K562 (cell line): ENCODE data around the gene JUND. TPM values are rescaled to one million over a fixed set of nuclear protein-coding genes. Genes with fewer than 3 reads are reported as not detected.

ENCODE experiments used
- ATAC-seq: fragments of 200-7000 bp; cut with Tn5 transposase; 3 replicates; pipeline ENCODE4 v1.9.1; 2020; ENCODE audit warnings: moderate library complexity
- BruUV-seq: library from RNA; stranded (reverse); fragments of 400-500 nt; replicated peaks from 2 replicates; lab custom pipeline; 2021; lab: Mats Ljungman, UMichigan
- CTCF ChIA-PET: fragments of 300-600 bp; formaldehyde crosslinking; extraction: SDS; loops from one replicate; lab custom pipeline; 2021; ENCODE audit warnings: low intra/inter-chr PET ratio; lab: Yijun Ruan, JAX
- POLR2A ChIA-PET: fragments of 300-600, 350-650 bp; sonication (Branson Sonifier 250); formaldehyde crosslinking; extraction: SDS; loops from one replicate; lab custom pipeline; 2021; ENCODE audit warnings: antibody characterized with exemption, inconsistent platforms; lab: Yijun Ruan, JAX
- DNase-seq, 4 experiments: peaks; one replicate each; pipeline versions ENCODE4 v3.0.0 to v3.0.0-alpha.2; 2011 to 2018; ENCODE audit warnings: low spot score in 3 of 4, mixed read lengths in 3 of 4; ENCODE audit errors: extremely low read depth in 1 of 4
- FAIRE-seq: peaks from 2 replicates; lab custom pipeline; 2011; peaks lifted over from hg19 to GRCh38; lab: Jason Lieb, UNC
- H2AFZ ChIP-seq: 2 replicates; pipeline ENCODE4 v1.6.0; 2011; ENCODE audit warnings: low read depth, low read length, control low read depth, inconsistent platforms
- H3K27ac ChIP-seq: fragments of 200-600 bp; 3 replicates; pipeline ENCODE4 v1.8.0; 2011; ENCODE audit warnings: low read depth, mild to moderate bottlenecking, control low read depth, inconsistent platforms, low read length, moderate library complexity, mixed read lengths; ENCODE audit errors: extremely low read depth
- H3K27me3 ChIP-seq, 2 experiments: fragments of 300-600 bp in 1 of 2; 2 replicates in 1 of 2; 3 replicates in 1 of 2; pipeline versions ENCODE4 v1.6.0 to v1.8.0; 2011; ENCODE audit warnings: inconsistent platforms in 2 of 2, low read length in 2 of 2, mild to moderate bottlenecking in 1 of 2, mixed read lengths in 1 of 2, moderate library complexity in 1 of 2; ENCODE audit not compliant: control insufficient read depth in 2 of 2, insufficient read depth in 2 of 2
- H3K36me3 ChIP-seq: fragments of 300-600 bp; 3 replicates; pipeline ENCODE4 v1.8.0; 2011; ENCODE audit warnings: mild to moderate bottlenecking, low read length, inconsistent platforms; ENCODE audit not compliant: control insufficient read depth, insufficient read depth
- H3K4me1 ChIP-seq, 2 experiments: fragments of 200-600 bp in 1 of 2; replicated peaks in 1 of 2; 2 replicates in 1 of 2; 3 replicates in 1 of 2; pipeline versions ENCODE4 v1.5.1 to v1.8.0; 2011; ENCODE audit warnings: inconsistent platforms in 2 of 2, low read length in 2 of 2, mild to moderate bottlenecking in 1 of 2, mixed read lengths in 1 of 2, moderate library complexity in 1 of 2; ENCODE audit not compliant: control insufficient read depth in 2 of 2, insufficient read depth in 2 of 2
- H3K4me2 ChIP-seq: 2 replicates; pipeline ENCODE4 v1.6.1; 2011; ENCODE audit warnings: low read length, control low read depth, inconsistent platforms, mixed read lengths; ENCODE audit not compliant: insufficient read depth
- H3K4me3 ChIP-seq: fragments of 200-600 bp; sonication (generic), shearing (Covaris generic); 2 replicates; pipeline ENCODE4 v1.5.1; 2016; ENCODE audit warnings: control low read depth, inconsistent platforms
- H3K79me2 ChIP-seq: fragments of 200-600 bp; 3 replicates; pipeline ENCODE4 v1.8.0; 2011; ENCODE audit warnings: low read length, inconsistent platforms; ENCODE audit not compliant: control insufficient read depth, insufficient read depth
- H3K9ac ChIP-seq, 2 experiments: 2 replicates each; pipeline versions ENCODE4 v1.6.0 to v1.6.1; 2011; ENCODE audit warnings: low read depth in 2 of 2, low read length in 2 of 2, control low read depth in 1 of 2, inconsistent platforms in 1 of 2, mild to moderate bottlenecking in 1 of 2, mixed read lengths in 1 of 2; ENCODE audit not compliant: insufficient read depth in 1 of 2
- H3K9me1 ChIP-seq: one replicate; pipeline ENCODE4 v1.6.0; 2011; ENCODE audit warnings: inconsistent platforms, mild to moderate bottlenecking, low read length, moderate library complexity; ENCODE audit not compliant: control insufficient read depth, insufficient read depth
- H3K9me3 ChIP-seq: replicated peaks from 2 replicates; pipeline ENCODE4 v1.5.1; 2011; ENCODE audit warnings: low read depth, low read length, inconsistent platforms; ENCODE audit not compliant: control insufficient read depth, insufficient read depth
- H4K20me1 ChIP-seq: replicated peaks from 2 replicates; pipeline ENCODE4 v1.6.1; 2011; ENCODE audit warnings: low read length, inconsistent platforms, mixed read lengths; ENCODE audit not compliant: control insufficient read depth, insufficient read depth
- CBX2 ChIP-seq: fragments of 200-600 bp; sonication (generic); IDR thresholded peaks from one replicate; pipeline ENCODE4 v1.6.1; 2012; ENCODE audit warnings: mild to moderate bottlenecking, low read length, inconsistent platforms; ENCODE audit not compliant: insufficient read depth, poor library complexity, severe bottlenecking
- CREB3 ChIP-seq: fragments of 450-650 bp; conservative IDR thresholded peaks from 2 replicates; pipeline ENCODE4 v1.6.1; 2016; ENCODE audit warnings: missing genetic modification characterization, low read depth, mild to moderate bottlenecking, missing compliant biosample characterization, moderate library complexity
- ETS1 ChIP-seq: conservative IDR thresholded peaks from 2 replicates; pipeline ENCODE4 v1.6.1; 2011; ENCODE audit warnings: low read depth, mild to moderate bottlenecking, low read length; ENCODE audit not compliant: control insufficient read depth
- NR2C1 ChIP-seq, 2 experiments: fragments of 450-650 bp; IDR thresholded peaks; 2 replicates each; pipeline ENCODE4 v1.6.1; 2017; ENCODE audit warnings: mild to moderate bottlenecking in 2 of 2, antibody characterized with exemption in 1 of 2, inconsistent platforms in 1 of 2, missing compliant biosample characterization in 1 of 2, missing genetic modification characterization in 1 of 2
- VEZF1 ChIP-seq: fragments of 200-800 bp; sonication (Bioruptor generic); IDR thresholded peaks from 2 replicates; pipeline ENCODE4 v1.6.1; 2017; ENCODE audit warnings: missing genetic modification characterization, missing compliant biosample characterization
- ZNF212 ChIP-seq: fragments of 450-650 bp; formaldehyde crosslinking; IDR thresholded peaks from 2 replicates; pipeline ENCODE4 v1.4.0; 2020; ENCODE audit warnings: mild to moderate bottlenecking
- WGBS: fragments of 100-300 bp; shearing (Covaris generic); methylation state at CpG from one replicate; pipeline ENCODE4 v1.1.6; 2016; ENCODE audit warnings: low coverage, mixed read lengths; ENCODE audit not compliant: insufficient coverage; ENCODE audit errors: missing lambda C conversion rate; 5-methylcytosine and 5-hydroxymethylcytosine counted together
- in situ Hi-C: fragments of 300-500 bp; cut with MboI; formaldehyde crosslinking; loops from 4 replicates; pipeline ENCODE4 v1.15.0; 2018; ENCODE audit warnings: inconsistent platforms, mixed read lengths
- intact Hi-C: fragments of 100-400 bp; cut with micrococcal nuclease; formaldehyde crosslinking; loops from 2 replicates; pipeline ENCODE4 v1.14.2; 2022
- polyA plus RNA-seq, 8 experiments: library from polyadenylated mRNA; depleted of rRNA in 4 of 8; stranded (reverse) in 5 of 8; unstranded in 3 of 8; fragments of >200 nt; fragmentation: Nextera tagmentation in 2 of 8; fragmentation: Illumina TruSeq in 1 of 8; extraction: Ambion mirVana in 2 of 8; extraction: Trizol in 1 of 8; gene quantifications; 2 replicates each; pipeline versions ENCODE4 v1.2.1 to v1.2.3, GENCODE V29; 2011 to 2014; ENCODE audit warnings: inconsistent platforms in 1 of 8, missing spikeins in 1 of 8
- total RNA-seq, 7 experiments: library from RNA; depleted of rRNA in 6 of 7; stranded (reverse); fragments of >200 nt in 6 of 7; fragmentation: Illumina TruSeq in 2 of 7; extraction: Trizol in 2 of 7; gene quantifications; 2 replicates each; pipeline versions ENCODE4 v1.2.1 to v1.2.3, GENCODE V29; 2011 to 2021; ENCODE audit warnings: low replicate concordance in 1 of 7

JUND gene
- total and polyA plus RNA-seq, 9 of the 15 experiments (the other 6 are each of a cell fraction or from before 2014, with no cell fraction given) = 6.4 to 286 (median 42.3) TPM

GRCh38 chr19:18231775-18232174 lies 49.6 kb downstream of the JUND start:
- H3K36me3 ChIP-seq = no peaks in the 10 kb centered on the region
- no peaks in the 10 kb centered on the region for H3K79me2 ChIP-seq
- H2AFZ ChIP-seq = no peak overlapping the region
- peaks cover 0 to 9% of the 10 kb centered on the region in 2 experiments; a peak in 4 of 5 replicates for H3K27me3 ChIP-seq
- peak overlapping the region in 1 of 2 experiments; percentile 69; a peak in 1 of 4 replicates for H3K9ac ChIP-seq
- H3K9me3 ChIP-seq = no peaks in the 10 kb centered on the region
- H3K4me3 ChIP-seq = no peak overlapping the region; the same call in 1 of the 2 replicates
- no peak overlapping the region for H3K4me2 ChIP-seq
- DNase-seq (peak; percentile 35 to 44 (median 42)), FAIRE-seq (no peak), ATAC-seq (no peak)
- H3K4me1 ChIP-seq = peaks cover 15 to 27% of the 10 kb centered on the region in 2 experiments; a peak in 4 of 5 replicates
- peaks cover 6% of the 10 kb centered on the region for H3K9me1 ChIP-seq
- TF ChIP-seq ETS1 (no peak), ZNF212 (CRISPR knock-in tag) (no peak), NR2C1 (IDR thresholded peaks at IDR 0.05) (no peak), NR2C1 (tag; IDR thresholded peaks at IDR 0.05) (no peak), VEZF1 (CRISPR knock-in tag) (0 out of 2 replicates have a peak, but pooled peaks have one; percentile 7), CBX2 (no peak), CREB3 (no peak)
- intact Hi-C loops = no loop called here
- POLR2A ChIA-PET = interaction anchor here (1.2 kb wide), 1 partner anchor 26 kb away, joined by 3 read pairs; no protein-coding TSS in a partner anchor
- 15% methylated on average over 4 of the region's 4 CpGs for WGBS
- peaks cover 5% of the 10 kb centered on the region; the same call in 1 of the 2 replicates for H4K20me1 ChIP-seq
- no peak overlapping the region for H3K27ac ChIP-seq
- in situ Hi-C loops = no loop called here
- BruUV-seq = no TSS peak
- CTCF ChIA-PET = no interaction called here
